ENCODE measurements around the gene MT1M.

DNA sequence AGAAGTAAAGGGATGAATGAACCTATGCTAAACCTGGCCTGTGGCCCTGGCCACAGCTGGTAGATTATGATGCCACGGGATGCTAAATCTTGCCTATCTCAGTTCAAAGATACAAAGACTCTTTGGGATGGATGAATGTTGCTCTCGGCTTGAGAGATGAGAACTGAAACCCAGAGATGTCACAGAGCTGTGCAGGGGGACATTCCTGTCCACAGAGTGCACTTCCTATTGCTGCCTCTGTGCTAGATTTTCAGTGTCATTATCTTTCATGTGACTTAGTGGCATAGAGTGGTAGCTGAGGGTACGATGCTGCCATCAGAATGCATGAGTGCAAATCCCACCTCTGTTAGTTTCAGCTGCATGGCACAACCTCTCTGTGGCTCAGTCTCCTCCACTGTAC, 2.3 kb upstream of the MT1M start:
- TF ChIP-seq, protein P1, sequence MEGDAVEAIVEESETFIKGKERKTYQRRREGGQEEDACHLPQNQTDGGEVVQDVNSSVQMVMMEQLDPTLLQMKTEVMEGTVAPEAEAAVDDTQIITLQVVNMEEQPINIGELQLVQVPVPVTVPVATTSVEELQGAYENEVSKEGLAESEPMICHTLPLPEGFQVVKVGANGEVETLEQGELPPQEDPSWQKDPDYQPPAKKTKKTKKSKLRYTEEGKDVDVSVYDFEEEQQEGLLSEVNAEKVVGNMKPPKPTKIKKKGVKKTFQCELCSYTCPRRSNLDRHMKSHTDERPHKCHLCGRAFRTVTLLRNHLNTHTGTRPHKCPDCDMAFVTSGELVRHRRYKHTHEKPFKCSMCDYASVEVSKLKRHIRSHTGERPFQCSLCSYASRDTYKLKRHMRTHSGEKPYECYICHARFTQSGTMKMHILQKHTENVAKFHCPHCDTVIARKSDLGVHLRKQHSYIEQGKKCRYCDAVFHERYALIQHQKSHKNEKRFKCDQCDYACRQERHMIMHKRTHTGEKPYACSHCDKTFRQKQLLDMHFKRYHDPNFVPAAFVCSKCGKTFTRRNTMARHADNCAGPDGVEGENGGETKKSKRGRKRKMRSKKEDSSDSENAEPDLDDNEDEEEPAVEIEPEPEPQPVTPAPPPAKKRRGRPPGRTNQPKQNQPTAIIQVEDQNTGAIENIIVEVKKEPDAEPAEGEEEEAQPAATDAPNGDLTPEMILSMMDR (conservative IDR thresholded peaks at IDR 0.05) = no peak
- no peak for TF ChIP-seq EZH2 (IDR thresholded peaks at IDR 0.05; ENCODE audit: low read depth)

Measured in PC-9 (cell line).